Measurements from ENCODE around the gene KDELR3.

DNA sequence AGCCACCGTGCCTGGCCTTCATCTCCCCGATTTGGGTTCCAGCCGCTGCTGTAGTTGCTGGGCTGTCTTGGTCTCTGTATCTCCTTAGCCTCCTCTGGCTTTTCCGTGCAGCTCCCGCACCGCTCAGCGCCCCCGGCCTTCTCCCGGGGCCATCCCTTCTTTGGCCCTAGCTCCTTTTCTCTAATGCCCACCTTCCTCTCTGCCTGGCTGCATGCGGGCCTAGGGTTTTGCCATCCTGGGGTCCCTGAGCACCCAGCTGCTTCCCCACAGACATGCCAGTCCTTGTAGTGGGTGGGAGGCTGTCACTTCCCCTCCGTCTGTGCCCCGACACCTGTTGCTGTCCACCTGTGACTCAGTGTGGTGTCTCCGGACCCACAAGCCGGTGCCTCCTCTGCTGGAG lies 49.3 kb upstream of the KDELR3 start:
- TF ChIP-seq POLR2A (IDR thresholded peaks at IDR 0.05; ENCODE audit: low read depth, low read length) (no peak), POLR2AphosphoS5 (IDR thresholded peaks at IDR 0.05; ENCODE audit: low read depth, low read length) (no peak)

Data from GM12892 (cell line).